H54 (cell line): ENCODE results near the gene CA6.
A peak's percentile ranks its signal among the peaks of the same experiment; 100 is the strongest.
"Not testable (repeated sequence)": the region's sequence is repeated elsewhere in the genome, so short reads cannot be mapped to it uniquely, and the experiment has no call there.

ENCODE experiments used
- DNase-seq: peaks from one replicate; pipeline ENCODE4 v3.0.0; 2011; ENCODE audit warnings: low spot score, mixed read lengths; ENCODE audit not compliant: insufficient read length
- FAIRE-seq: peaks from 3 replicates; lab custom pipeline; 2011; peaks lifted over from hg19 to GRCh38; lab: Jason Lieb, UNC
- POLR2A ChIP-seq: IDR thresholded peaks from 2 replicates; pipeline ENCODE4 v1.6.1; 2011; ENCODE audit warnings: low read depth, mild to moderate bottlenecking, low read length

Gene CA6

GRCh38 chr1:8913457-8913856 lies 32.2 kb upstream of the CA6 start:
- FAIRE-seq (no peak), DNase-seq (no peak)
- TF ChIP-seq POLR2A, result no peak

GRCh38 chr1:8914466-8914865 lies 31.2 kb upstream of the CA6 start:
- TF ChIP-seq POLR2A, result no peak
- FAIRE-seq (no peak), DNase-seq (no peak)

GRCh38 chr1:8915446-8915845 lies 30.2 kb upstream of the CA6 start:
- TF ChIP-seq POLR2A, result no peak
- FAIRE-seq, result no peak
- no peak for DNase-seq

GRCh38 chr1:8917536-8917935 lies 28.1 kb upstream of the CA6 start:
- DNase-seq, FAIRE-seq: not testable (repeated sequence)

DNA sequence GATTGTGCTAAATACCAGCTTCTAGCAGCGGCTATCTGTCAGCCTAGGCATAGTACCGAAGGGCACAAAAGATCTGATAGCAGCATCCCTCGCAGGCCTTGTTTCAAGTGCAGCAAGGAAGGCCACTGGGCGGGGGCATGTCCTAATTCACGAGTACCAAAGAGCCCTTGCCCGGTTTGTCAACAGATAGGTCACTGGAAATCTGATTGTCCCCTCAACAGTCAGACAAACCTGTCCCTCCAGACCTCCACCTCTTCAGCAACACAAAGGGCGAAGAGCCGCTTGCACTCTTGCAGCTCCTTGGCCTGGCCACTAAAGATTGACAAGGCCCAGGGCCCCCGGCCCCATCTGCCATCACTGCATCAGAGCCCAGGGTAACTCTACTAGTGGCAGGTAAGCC lies 22.7 kb upstream of the CA6 start:
- TF ChIP-seq POLR2A, result no peak
- FAIRE-seq (no peak), DNase-seq (no peak)

GRCh38 chr1:8925406-8925805 lies 20.3 kb upstream of the CA6 start:
- DNase-seq (no peak), FAIRE-seq (no peak)
- TF ChIP-seq POLR2A, result no peak

DNA sequence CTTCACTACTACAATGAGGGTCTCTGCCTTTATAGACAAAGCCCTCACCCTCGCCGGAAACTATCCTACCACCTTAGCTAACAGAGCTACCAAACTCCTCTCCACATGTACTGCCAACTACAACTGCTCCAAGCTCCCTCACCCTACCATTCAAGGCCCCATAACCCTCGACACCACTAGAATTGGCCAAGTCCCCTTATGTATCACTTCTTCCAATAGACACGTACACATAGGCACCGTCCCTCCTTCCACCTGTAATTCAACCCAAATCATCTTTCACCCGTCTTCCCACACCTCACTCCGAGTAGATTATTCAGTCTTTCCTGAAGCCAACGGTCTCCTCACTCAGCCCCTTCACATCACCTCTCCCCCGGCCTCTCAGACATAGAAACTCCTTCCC lies 19.7 kb upstream of the CA6 start:
- DNase-seq, result no peak
- no peak for FAIRE-seq

DNA sequence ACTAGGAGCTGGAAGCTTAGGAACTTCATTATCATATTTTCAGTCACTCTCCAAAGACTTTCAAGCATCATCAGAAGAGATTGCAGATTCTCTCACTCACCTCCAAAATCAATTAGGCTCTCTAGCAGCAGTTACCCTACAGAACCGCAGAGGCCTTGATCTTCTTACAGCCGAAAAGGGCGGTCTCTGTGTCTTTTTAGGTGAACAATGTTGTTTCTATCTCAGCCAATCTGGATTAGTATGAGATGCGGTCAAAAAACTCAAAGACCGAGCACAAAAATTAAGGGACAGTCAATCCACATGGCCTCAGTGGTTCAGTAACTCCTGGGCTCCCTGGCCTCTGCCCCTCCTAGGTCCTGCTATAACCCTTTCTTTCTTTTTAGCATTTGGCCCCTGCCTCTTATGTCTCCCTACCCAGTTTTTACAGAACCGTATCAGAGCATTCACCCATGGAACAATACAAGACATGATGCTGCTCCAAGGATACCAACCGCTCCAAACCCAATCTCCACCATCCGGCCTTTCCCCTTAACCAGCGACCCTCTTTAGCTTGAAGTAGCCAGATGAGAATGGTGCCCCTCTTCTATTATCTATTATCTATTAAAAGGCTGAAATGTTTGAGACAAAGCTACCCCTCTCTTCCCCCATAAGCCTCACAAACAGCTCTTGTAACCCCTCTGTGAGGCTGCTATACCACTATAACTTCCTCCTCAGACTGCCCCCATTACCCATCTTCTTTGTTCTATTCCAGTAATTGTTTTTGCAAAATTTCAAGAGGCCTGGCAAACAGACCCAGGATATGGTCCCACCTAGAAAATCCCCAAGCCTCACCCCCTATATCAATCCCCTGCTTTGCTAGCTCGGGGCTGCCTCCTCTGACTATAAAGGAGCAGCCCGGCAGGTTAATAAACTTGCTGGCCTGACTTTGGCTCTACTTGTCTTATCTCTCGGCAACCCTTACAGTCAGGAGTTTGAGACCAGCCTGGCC lies 18.7 kb upstream of the CA6 start:
- no peak for FAIRE-seq
- TF ChIP-seq POLR2A, result no peak
- DNase-seq, result no peak

More for the DNA sequence above, 19.7 kb upstream of the CA6 start:
- no peak for TF ChIP-seq POLR2A

- no peak for DNase-seq
- FAIRE-seq, result no peak
- TF ChIP-seq POLR2A, result no peak
These were observed 15.6 kb upstream of the CA6 start for GRCh38 chr1:8930116-8930515.

- not testable (repeated sequence) for FAIRE-seq, DNase-seq
These were observed 8.6 kb upstream of the CA6 start for GRCh38 chr1:8937051-8937450.

- DNase-seq, result no peak
These were observed 8.0 kb upstream of the CA6 start for GRCh38 chr1:8937701-8938100.

GRCh38 chr1:8938232-8938999 lies 7.3 kb upstream of the CA6 start:
- DNase-seq (no peak), FAIRE-seq (no peak)
- no peak for TF ChIP-seq POLR2A

More at GRCh38 chr1:8937701-8938100, 8.0 kb upstream of the CA6 start:
- no peak for TF ChIP-seq POLR2A
- FAIRE-seq, result no peak

GRCh38 chr1:8939000-8939265 lies 6.7 kb upstream of the CA6 start:
- DNase-seq (no peak), FAIRE-seq (no peak)
- TF ChIP-seq POLR2A, result no peak

- DNase-seq (peak; percentile 10), FAIRE-seq (no peak)
- no peak for TF ChIP-seq POLR2A
These were observed 6.2 kb upstream of the CA6 start for GRCh38 chr1:8939362-8939995.
